Stimulated activated naive CD4-positive, alpha-beta T cell treated with Interleukin-2 at 50 U/mL for 16 hours (primary cell): Measurements from ENCODE around the gene PPP4R1.
"Not testable (repeated sequence)": the region's sequence is repeated elsewhere in the genome, so short reads cannot be mapped to it uniquely, and the experiment has no call there.

Experiments
- DNase-seq: peaks from one replicate; lab custom pipeline; 2025; lab: John Stamatoyannopoulos, UW

PPP4R1 gene

DNA sequence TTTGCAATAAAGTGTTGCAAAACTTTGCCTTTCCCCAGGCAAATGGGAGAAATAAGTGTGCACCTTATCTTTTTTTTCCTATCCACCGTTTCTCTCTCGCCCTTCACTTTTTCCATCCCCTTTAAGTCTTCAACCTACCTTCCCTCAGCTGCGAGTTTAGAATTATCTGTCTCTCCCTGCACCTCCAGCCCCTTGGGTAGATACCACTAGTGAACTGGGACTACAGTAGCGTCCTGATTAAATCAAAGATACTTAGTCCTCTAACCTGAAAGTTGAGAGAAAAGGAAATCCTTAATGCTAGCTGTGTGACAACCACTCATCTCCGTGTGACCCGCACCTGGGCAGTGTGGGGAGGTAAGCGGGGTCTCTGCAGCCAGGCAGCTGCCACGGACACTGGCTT, 16.1 kb upstream of the PPP4R1 start:
- no peak for DNase-seq

DNA sequence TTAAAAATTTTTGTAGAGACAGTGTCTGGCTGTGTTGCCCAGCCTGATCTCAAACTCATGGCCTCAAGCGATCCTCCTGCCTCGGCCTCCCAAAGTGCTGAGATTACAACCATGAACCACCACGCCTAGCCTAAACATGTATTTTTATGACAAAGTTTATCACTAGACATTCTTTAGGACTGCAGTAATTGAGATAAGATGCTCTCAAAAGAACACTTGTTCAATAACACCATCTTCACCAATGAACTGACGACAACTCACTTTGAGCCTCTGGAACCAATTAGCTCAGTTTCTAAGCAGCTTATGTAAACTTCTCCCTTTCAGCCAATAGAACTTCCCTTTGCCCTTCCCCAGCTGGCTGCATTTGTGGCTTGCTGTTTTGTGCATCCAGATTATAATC, 15.3 kb upstream of the PPP4R1 start:
- no peak for DNase-seq

DNA sequence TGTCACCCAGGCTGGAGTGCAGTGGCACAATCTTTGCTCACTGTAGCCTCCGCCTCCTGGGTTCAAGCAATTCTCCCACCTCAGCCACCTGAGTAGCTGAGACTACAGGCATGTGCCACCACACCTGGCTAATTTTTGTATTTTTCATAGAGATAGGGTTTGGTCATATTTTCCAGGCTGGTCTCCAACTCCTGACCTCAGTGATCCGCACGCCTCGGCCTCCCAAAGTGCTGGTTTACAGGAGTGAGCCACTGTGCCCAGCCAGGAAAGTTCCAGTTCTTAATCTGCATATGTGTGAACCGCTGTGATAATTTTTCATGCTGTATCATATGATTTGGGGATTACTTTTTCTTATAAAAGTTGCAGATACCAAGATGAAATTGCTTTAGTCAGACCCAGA, 14.6 kb upstream of the PPP4R1 start:
- no peak for DNase-seq

DNA sequence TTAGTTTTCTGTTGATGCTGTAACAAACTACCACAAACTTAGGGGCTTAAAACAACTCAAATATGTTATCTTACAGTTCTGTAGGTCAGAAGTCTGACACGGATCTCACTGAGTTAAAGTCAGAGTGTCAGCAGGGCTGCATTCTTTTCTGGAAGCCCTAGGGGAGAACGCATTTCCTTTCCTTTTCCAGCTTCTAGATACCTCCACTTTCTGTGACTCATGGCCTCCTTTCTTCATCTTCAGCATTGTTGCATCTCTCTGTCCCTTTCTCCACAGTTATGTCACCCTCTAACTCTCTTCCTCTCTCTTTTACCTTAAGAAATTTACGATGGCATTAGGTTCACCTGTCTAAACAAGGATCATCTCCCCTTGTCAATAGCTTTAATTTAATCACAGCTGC, 13.3 kb upstream of the PPP4R1 start:
- DNase-seq: no peak

DNA sequence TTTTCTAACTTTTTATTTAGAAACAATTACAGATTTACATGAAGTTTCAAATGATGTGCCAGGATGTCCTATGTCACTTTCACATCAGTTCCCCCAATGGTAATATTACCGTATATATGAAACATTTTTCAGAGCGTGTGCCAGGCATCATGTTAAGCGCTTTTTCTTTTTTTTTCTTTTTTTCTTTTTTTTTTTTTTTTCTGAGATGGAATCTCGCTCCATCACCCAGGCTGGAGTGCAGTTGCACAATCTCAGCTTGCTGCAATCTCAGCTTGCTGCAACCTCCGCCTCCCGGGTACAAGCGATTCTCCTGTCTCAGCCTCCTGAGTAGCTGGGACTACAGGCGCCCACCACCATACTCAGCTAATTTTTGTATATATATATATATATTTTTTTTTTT, 5.6 kb upstream of the PPP4R1 start:
- no peak for DNase-seq

DNA sequence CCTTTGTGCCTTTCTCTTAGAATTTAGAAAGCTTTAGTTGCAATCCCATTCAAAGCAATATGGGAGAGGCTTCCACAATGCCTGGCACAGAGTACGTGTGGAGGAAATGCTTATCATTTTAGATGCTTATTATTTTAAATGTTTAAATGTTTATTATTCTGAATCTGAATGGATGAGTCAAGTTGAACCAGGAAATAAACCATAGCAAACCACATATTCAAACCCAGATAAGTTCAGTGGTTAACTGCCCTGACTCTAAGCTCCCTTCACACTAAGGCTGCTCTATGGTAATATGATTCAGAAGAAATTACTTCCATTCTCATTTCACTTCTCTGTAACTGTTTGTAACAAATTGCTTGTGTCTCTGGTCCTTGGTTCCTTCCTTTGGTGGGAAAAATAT, 5.2 kb upstream of the PPP4R1 start:
- DNase-seq: no peak

DNA sequence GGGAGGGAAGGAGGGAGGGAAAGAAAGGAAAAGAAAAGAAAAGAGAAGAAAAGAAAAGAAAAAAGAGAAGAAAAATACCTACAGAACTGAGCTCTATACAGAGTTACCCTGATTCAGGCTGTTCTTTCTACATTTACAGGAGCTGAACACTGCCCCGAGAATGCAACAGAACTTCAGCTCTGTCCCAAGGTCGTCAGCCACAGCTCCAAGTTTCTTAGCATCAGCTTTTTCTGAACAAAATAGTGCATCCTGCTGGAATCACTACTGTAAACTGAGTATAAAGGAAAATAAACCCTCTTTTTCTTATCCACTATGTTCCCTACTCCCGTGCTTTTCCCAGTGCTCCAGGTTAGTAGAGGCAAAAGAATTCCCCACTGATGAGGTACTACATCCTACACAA, 4.7 kb upstream of the PPP4R1 start:
- no peak for DNase-seq

DNA sequence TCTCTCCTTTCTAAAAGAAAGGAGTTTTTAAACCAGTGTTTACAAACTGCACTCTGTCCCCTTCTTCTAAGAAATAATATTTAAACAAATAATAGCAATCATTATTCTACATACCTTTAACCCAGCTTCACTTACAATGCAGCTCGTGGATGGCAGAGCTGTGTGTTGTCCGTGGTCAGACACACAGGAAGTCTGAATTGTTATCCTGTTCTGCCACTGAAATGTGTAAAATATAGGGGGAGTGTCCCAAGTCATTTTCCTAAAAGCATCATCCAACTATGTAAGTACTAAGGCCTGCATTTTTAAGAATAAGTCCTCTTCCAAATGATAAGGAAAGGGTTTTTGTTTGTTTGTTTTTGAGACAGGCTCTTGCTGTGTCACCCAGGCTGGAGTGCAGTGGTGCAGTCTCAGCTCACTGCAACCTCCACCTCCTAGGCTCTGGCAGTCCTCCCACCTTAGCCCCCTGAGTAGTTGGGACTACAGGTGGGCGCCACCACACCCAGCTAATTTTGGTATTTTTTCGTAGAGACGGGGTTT, 2.7 kb upstream of the PPP4R1 start:
- DNase-seq: no peak

DNA sequence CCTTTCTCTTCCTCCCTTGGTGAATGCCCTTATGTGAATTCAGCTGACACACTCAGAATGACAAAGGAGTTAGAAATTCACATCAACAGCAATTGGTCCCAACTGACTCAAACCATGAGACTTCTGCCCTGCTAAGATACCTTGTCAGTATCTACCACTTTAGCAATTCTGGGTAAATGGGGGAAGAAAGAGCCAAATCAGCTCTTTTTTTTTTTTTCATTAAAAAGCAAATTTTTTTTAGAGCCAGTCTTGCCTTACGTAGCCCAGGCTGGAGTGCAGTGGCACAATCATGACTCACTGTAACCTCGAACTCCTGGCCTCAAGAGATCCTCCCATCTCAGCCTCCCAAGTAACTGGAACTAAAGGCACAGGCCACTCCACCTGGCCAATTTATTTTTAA, 1.7 kb upstream of the PPP4R1 start:
- no peak for DNase-seq

DNA sequence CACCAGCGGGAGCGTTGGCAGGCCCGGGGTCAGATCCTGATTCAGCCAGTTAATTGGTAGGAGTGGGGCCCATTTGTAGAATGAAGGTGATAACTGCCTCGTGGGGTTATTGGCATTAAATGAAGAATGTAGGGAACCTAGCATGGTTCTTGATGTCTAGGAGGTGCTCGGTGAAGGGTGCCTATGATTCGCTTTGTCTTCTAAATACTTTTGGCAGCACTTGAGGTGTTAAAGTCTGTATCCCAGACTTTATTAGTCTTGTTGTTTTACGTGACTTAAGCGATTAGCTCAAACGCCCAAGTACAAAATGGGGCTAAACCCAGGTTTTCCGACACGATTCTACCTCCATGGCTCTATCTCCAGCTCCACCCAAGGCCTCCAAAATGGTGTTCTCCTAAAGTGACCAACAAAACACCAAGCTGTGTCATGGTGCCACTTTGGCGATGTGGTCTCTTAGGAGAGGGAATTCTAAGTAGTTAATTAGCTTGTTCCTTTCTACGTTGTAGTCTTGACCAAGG, 980 bp upstream of the PPP4R1 start:
- no peak for DNase-seq

DNA sequence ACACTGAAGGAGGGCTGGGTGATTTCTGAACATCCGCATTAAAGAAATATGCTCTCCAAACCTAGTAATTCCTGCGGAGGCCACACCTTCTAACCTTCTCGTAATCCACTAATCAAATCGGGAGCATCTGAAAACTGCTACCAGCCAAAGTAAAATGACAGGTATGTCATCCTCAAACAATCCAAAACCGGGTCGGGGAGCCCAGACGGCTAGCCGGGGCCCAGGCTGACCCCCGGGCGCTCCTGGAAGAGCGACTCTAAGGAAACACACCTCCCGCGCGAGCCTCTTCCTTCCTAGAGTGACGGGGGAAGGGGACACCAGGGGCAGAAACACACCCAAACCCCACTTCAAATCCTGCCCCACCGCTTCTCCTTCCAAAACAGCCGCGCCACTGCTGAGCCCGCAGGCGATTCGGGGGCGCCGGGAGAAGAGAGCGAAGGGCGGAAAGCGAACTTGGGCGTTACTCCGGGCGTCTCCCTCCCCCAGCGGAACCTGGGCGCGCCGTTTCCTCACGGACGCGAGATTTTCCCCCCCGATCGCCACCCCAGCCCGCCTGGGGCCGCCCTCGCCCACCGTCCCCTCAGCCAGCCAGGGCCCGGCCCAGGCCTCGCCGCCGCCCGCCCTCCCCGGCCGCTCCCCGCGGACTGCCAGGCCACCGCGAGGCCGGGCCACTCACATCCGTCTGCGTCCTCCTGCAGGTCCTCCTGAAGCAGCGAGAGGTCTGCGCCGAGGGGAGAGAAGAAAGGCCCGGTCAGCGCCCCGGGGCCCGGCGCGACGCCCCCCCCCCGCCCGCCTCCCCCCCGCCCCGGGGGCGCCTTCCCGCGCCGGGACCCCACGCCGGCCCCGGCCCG, 584 bp downstream of the PPP4R1 start:
- peak; percentile 15 for DNase-seq

DNA sequence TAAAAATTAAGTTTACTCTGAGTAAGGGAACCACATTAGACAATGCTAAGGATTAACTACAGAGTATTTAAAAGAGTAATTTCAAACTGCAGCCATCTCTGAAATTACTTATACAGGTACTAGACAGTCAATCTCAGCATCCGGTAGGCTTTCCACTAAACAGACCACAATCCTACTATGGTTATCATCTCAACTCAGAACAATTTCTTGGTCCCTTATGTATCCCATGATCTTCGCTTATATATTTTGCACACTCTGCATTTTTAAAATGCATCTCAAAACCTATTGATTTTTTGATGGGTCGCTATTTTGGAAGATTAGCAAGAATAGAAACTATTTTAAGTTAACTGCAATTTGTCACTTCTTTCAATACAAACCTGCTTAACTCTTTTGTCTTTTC, 1.4 kb downstream of the PPP4R1 start:
- no peak for DNase-seq

DNA sequence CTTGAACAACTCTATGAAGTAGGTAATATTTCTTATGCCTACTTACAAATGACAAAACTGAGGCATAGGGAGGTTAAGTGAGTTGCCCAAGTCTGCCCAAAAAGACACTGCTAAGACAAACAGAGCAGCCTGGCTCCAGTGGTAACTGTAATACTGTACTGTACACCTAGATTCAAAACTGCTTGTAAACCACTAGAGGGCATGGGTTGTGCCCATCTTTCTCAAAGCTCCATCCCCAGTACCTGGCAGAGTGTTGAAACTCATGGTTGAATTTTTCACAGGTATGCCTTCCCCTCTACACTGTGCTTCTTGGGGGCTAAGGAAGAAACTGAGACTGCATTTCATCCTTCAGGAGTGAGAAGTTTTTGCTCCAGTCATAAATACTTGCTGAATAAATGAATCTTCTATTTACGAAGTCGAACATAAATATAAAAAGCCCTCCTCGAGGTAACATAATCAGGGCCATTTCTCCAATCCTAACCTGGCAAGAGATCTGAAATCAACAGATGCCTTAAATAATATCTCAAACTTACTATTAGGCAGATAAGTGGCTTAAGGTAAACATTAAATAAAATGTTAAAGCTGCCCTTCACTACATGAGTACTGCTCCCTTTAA, 2.0 kb downstream of the PPP4R1 start:
- DNase-seq: peak; percentile 14

DNA sequence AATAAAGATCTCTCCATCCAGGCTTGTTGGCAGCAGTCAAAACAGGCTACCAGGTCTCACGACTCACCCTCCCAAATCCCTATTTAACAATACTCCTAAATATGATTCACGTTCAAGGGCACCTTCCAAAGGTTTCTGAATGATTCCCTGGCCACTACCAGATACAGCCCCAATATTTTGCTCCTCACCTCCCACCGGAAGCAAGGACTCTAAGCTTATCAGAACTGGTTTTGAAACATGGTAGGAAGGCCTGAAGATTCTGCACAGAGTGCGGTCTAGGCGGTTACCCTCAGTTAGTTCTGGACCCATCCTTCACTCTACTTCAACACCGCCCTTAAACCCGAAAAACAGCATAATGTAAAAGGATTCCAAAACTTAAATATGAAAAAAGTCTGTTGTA, 5.2 kb downstream of the PPP4R1 start:
- DNase-seq: no peak

DNA sequence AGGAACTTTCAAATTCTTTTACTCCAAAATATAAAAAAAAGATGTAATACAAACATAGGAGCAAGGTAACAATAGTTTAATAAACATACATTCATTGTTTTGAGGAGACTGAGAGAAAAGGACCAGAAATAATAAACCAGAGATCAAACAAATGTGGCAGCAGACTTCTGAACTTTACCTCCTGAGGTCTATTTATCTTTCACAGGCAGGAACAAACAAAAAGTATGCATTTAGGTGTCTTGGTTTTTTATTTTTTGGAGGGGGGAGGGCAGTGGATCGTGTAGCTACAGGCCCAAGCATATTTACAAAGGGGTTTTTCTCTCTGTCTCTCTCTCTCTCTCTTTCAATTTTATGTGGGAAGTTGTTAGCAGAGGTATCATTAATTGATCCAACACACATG, 5.6 kb downstream of the PPP4R1 start:
- DNase-seq: no peak

DNA sequence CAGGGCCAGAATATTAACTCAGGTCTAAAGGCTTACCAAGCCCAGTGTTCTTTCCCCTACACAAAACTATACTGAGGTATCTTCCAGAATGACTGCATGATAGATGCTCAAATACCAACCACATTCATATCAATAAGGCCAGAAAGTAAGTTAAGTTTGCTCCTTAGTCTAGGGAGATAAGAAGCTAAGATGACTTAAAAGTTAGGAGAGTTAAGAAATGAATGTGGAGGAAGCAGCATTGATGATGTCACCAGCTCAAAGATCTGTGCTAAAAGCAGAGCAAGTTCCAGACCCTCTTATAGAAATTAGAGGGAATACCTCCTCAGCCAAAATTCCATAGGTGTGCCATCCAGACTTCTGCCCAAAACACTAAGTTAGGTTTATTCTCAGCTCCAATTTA, 6.1 kb downstream of the PPP4R1 start:
- DNase-seq: no peak

DNA sequence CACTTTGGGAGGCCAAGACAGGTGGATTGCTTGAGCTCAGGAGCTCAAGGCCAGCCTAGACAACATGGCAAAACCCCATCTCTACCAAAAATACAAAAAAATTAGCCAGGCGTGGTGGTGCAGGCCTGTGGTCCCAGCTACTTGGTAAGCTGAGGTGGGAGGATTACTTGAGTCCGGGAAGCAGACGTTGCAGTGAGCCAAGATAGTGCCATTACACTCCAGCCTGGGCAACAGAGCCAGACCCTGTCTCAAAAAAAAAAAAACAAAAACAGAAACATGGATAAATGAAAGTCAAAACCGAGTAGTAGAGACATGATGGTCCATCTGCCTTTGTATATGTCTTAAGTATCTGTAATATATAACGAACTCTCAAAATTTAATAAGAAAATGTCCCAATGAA, 7.2 kb downstream of the PPP4R1 start:
- DNase-seq: not testable (repeated sequence)

DNA sequence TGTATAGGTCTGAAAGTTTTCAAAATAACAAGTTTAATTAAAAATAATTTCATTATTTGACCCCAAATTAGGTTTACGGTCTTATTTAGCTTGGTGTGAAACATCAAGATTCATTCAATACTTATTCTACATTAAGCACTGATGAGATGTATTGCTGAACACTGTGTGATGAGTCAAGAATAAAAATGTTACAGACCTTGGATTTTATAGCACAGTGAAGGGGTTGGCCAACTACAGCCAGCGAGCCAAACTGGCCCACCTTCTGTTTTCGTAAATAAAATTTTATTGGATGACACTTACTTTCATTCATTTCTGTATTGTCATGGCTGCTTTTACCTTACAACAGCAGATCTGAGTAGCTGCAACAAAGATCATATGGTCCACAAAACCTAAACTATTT, 8.3 kb downstream of the PPP4R1 start:
- no peak for DNase-seq

DNA sequence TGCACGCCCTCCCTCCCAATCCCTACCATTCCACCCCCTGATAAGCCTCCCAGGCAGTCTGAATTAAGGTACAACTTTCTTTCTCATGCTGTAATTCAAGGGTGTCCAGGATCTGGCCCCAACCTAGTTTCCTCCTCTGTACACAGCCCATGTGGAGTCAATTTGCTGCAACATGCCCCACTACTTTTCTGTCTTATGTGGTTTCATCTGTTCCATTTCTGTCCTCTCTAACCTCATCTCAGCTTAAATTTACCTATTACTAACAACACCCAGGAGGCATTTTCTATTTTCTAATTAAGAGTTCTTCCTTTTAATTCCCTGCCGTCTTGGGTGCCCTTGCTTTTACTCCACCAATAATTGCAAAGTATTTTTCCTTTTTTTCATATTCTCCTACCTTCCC, 10.0 kb downstream of the PPP4R1 start:
- DNase-seq: no peak

DNA sequence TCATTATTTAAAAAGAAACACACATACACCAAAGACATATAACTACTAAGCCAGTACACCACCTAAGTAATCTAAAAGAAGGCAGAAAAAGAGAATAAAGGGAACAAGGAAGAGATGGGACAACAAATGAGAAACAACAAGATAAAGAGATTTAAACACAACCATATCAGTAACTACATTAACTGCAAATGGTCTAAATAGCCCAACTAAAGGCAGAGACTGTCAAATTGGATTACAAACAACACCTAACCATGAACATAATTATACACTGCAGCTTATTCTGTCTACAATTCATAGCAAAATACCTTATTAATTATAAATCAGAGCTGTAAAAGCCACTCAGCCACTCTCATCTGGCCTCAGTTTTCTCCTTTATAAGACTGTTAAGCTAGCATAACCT, 15.0 kb downstream of the PPP4R1 start:
- no peak for DNase-seq

DNA sequence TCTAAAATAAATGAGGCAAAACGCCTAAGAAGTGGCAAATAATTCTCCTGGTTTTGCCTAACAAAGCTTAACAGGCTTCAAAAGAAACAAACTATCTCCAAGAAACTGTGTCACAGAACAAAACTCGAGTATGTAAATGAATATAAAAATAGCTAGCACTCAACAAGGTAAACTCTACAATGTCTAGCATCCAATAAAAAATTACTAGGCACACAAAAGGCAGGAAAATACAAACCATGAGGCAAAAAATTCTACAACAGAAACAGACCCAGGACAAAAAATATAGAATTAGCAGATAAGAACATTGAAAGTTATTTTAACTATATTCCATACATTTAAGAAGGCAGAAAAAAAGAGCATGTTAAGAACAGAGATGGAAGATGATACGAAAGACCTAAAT, 16.8 kb downstream of the PPP4R1 start:
- DNase-seq: no peak

DNA sequence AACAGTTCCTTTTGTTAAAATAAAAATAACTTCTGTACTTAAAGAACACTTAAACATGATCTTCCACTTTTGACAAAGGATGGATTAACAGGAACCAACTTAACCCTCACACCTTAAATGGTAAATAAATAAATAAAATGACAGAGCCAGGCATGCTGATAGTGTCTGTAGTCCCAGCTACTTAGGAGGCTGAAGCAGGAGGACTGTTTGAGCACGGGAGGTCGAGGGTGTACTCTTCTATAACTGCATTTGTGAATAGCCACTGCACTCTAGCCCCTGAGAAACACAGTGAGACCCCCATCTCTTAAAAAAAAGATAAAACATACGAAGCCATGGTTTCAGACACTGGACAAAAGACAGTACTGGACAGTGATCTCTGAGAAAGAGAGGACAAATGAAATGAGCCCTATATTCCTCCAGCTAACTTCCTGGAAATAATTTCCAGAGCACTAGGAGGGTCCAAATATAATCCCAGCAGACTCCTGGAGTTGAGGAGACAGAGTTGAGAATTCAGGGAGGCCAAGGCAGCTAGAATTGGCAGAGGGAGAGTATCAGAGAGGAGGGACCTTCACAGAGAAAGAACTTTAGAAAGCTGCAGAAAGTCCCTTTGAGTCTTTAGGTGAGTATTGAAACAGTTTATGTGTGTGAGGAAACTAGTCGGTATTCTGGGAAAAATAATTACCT, 17.4 kb downstream of the PPP4R1 start:
- no peak for DNase-seq

DNA sequence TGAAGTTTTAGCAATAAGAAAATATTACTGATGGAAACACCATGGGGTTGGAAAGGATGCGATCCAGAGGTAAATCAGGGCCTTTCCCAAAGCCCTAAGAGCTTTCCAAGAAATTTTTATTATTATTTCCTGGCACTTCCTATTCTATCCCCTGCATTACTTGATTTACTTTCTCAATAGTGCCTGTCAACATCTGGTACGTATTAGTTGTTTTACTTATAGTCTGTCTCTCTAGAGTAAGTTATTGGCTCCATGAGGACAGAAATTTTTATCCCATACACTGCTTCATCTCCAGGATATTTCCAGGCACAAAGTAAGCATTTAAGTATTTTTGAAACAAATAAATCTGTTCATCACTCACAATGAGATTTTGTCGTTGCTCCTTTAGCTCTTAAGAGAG, 18.1 kb downstream of the PPP4R1 start:
- no peak for DNase-seq
